Body of pancreas (tissue), 4 donors: ENCODE measurements around the gene TENM4.

Experiments used
- POLR2A ChIP-seq, 3 donors: fragments of 450-650 bp; IDR thresholded peaks; one replicate each; pipeline ENCODE4 v1.6.1; 2016; ENCODE audit warnings: antibody characterized with exemption in 3 of 3, mild to moderate bottlenecking in 2 of 3
- TF ChIP-seq, protein P1 (sequence below), 7 experiments: fragments of 450-650 bp in 4 of 7; fragments of 200-600 bp in 3 of 7; sonication (generic) in 3 of 7; IDR thresholded peaks; one replicate each; pipeline ENCODE4 v1.5.1; 2016 to 2019; ENCODE audit warnings: antibody characterized with exemption in 7 of 7

DNA sequence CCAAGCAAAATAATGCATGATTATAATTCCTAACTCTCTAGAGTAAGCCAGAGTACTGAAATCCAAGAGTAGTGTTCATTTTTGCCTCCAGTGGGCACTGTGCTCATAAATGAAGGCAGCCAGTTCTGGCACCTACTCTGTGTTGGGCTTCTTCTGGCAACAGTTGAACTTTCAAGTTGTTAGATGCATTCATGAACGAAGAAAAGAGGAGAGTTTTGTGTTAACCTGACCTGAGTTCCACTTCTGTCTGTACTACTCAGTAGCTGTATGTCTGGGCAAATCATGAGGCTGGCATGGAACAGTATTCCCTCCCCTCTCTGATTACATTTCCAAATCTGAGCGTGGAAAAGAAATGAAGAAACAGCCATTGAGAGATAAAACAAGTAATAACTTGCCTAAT is 20.3 kb upstream of the TENM4 start:
- TF ChIP-seq POLR2A (IDR thresholded peaks at IDR 0.05), result no peak
- TF ChIP-seq, protein P1, sequence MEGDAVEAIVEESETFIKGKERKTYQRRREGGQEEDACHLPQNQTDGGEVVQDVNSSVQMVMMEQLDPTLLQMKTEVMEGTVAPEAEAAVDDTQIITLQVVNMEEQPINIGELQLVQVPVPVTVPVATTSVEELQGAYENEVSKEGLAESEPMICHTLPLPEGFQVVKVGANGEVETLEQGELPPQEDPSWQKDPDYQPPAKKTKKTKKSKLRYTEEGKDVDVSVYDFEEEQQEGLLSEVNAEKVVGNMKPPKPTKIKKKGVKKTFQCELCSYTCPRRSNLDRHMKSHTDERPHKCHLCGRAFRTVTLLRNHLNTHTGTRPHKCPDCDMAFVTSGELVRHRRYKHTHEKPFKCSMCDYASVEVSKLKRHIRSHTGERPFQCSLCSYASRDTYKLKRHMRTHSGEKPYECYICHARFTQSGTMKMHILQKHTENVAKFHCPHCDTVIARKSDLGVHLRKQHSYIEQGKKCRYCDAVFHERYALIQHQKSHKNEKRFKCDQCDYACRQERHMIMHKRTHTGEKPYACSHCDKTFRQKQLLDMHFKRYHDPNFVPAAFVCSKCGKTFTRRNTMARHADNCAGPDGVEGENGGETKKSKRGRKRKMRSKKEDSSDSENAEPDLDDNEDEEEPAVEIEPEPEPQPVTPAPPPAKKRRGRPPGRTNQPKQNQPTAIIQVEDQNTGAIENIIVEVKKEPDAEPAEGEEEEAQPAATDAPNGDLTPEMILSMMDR (IDR thresholded peaks at IDR 0.05), result peak in 4 of 7 experiments; percentile 22 to 38 (median 25)
